Left hindlimb (tissue), 1 donor: Measurements from ENCODE around the gene LASP1.

Experiments
- DNase-seq: peaks from one replicate; pipeline ENCODE4 v3.0.0-alpha.2; 2018

LASP1 gene

DNA sequence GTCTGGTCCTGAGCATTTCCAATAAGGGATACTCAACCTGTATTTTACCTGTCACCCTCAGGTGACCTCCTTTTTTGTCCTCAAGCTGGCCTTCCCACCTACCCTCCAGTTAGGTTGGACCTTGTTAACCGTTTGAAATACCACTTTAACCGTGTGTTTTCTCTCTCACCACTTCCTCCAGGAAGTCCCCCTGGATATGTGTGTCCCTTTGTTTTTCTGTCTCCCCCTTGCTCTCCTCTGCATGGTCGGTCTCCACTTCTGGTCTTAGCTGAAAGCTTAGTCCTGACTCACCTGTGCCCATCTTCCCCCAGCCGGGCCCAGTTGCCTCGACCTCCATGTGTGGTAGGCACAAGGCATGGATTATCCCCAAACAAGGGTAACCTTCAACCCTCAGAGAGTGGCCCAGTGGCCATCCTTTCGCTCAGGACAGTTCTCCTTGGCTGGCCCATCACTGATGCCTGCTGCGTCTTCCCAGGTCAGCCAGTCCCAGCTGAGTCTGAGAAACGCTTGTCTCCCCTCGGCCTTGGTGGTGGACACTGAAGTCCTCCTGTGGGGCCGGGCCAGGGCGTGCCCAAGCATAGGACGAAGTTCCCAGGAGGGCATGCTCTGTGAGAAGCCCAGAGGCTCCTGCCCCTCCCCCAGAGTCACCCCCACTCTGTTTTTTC is 20.0 kb downstream of the LASP1 start:
- no peak for DNase-seq

- no peak for DNase-seq
These were observed 20.5 kb downstream of the LASP1 start for GRCh38 chr17:38890410-38890746.

DNA sequence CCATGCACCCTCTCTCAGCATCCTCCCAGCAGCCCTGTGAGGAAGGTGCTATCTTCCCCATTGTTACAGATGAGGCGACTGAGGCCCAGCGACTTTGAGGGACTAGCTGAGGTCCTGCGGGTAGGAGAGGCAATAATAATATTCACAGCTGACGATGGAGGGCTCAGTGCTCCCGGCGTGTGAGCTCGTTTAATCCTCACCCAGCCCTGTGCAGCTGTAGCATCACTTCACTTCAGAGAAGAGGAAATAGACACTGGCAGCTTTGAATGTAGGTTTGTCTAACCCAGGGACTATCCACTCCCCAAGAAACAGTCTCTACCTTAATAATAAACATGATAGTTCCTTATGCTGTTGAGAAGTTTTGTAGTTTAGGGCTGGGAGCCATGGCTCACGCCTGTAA is 21.6 kb downstream of the LASP1 start:
- no peak for DNase-seq

DNA sequence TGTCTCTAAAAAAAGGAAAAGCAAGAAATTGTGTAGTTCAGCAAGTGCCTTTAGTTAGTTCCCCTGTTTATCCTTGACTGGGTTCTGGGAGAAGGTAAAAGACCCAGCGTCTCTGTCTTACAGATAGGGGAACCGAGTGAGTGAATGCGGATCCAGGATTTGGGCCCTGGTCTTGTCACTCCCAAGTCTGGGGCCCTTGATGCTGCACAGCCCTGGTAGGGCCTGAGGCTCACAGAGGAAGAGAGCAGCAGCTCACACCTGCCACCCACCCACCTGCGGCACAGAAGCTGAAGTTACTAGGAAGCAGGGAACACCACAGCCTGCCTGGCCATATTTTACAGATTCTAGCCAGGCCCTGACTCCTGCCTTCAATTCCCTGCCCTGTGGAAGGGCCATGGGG is 22.2 kb downstream of the LASP1 start:
- DNase-seq = no peak

- no peak for DNase-seq
These were observed 22.8 kb downstream of the LASP1 start for GRCh38 chr17:38892620-38893019.

- no peak for DNase-seq
These were observed 23.3 kb downstream of the LASP1 start for GRCh38 chr17:38893113-38893512.

- DNase-seq = no peak
These were observed 23.7 kb downstream of the LASP1 start for GRCh38 chr17:38893607-38894006.

DNA sequence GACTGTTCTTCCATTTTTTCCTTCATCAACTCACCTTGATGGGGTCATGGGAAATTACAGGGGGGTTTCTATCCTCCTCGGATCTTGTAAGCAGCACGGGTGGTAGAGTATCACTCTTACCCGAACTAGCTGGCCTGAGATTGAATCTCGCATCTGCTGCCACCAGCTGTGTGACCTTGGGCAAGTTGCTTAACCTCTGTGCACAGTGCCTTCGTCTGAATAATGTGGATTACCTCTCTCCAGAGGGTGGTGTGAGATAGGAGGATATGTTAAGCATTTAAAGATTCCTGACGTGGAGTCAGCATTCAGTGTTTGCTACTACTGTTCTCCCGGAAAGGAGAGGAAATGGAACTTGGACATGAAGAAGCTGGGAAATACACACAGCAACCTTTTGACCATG is 24.4 kb downstream of the LASP1 start:
- no peak for DNase-seq

DNA sequence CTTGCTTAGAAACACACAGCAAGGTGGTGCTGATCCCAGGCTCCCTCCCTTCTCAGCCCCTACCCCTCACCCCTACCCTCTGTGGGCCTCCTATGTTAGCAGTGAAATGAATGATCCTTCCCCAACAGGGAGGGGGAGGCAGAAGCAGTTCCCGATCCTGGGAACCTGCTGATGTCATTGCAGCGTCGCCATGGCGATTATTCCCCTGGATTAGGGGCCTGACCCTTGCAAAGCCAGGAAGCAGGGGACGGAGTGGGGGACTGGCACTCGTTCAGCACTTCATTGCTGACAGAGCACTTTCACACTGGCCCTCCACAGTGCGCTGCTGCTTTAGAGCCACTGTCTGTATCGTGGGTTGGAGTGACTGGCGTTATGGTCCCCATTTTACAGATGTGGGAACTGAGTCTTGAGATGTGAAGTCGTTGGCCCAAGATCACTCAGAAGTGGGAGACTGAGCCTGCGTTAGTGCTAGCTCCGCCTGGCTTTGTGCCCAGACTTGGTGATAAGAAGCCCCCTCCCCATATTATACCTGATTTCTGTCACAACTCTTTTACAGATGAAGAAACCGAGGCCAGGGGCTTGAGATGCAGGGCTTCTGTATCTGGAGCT is 26.6 kb downstream of the LASP1 start:
- DNase-seq = no peak

GRCh38 chr17:38897176-38897575 is 27.3 kb downstream of the LASP1 start:
- peak; percentile 71 for DNase-seq

GRCh38 chr17:38897671-38898290 is 27.9 kb downstream of the LASP1 start:
- no peak for DNase-seq

DNA sequence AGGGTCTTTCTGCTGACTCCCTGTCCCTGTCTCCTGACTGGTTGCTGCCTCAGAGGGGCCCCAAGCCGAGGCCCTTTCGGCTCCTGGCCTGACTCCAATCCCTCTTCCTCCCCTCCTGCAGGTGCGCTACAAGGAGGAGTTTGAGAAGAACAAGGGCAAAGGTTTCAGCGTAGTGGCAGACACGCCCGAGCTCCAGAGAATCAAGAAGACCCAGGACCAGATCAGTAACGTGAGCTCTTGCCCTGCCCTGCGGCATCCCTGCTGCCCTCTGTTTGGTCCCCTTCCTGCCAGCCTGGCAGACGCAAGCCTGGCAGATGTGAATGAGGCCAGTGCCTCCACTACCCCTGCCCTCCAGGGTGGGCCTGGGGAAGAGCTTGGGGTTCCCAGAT is 28.4 kb downstream of the LASP1 start:
- DNase-seq = no peak

GRCh38 chr17:38898812-38899348 is 29.0 kb downstream of the LASP1 start:
- no peak for DNase-seq

DNA sequence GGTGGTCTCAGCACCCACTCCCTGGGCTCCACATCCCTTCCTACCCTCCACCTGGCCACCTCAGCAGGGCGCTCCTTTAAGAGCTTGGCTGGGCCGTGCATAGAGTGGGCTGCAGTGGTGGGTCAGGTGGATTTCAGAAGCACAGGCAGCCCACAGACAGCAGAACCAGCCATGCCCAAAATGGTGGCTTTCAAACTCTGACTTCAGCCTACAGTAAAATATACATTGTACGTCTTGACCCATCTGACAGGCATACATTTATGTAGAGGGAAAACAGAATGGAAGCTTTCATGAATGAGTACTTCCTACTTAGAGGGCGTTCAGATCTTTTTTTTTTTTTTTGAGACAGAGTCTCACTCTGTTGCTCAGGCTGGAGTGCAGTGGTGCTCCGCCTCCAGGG is 29.6 kb downstream of the LASP1 start:
- no peak for DNase-seq

DNA sequence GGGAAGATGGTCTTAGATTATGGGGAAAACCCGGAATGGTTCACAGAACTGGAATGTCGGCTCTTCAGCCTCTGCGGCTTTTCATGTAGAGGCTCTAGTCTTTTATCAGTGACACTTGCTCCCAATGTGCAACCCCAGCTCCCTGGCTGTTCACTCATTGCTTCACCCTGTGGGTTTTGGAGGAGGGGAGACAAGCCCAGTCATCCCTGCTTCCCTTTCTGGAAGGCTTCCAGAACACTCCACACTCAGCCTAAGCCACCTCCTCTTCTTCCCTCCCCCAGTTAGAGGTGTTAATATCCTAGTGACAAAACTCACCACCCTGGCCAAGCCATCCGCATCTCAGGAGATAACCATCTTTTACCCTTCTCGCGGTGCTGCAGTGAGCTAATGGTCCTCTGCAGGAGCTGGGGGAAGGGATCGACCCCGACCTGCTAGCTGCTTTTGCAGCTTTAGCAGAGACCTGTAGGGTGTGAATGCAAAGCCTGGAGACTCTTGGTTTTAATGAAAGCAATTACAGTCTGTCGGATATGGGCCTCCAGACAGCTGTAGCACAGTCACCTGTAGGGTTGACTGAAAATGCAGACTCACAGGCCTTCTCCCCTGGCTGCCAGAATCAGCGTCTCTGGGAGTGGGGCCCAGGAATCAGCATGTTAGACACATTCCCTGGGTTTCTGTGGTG is 31.3 kb downstream of the LASP1 start:
- no peak for DNase-seq

DNA sequence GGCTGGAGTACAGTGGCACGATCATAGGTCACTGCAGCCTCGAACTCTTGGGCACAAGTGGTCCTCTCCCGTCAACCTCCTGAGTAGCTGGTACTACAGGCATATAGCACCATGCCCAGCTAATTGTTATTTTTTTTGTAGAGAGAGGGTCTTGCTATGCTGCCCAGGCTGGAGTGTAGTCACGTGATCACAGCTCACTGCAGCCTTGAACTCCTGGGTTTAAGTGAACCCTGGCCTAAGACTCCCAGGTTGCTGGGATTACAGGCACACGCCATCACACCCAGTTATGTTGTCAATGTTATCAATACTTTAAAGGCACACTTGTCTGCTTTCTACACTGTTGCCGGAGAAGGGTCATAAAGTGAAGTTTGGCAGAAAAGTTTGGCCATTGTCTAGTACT is 33.5 kb downstream of the LASP1 start:
- DNase-seq = no peak

GRCh38 chr17:38904892-38905291 is 35.0 kb downstream of the LASP1 start:
- DNase-seq = no peak

GRCh38 chr17:38905375-38905774 is 35.5 kb downstream of the LASP1 start:
- DNase-seq = no peak

GRCh38 chr17:38906460-38907228 is 36.8 kb downstream of the LASP1 start:
- no peak for DNase-seq

- DNase-seq = no peak
These were observed 38.2 kb downstream of the LASP1 start for GRCh38 chr17:38907930-38908675.

DNA sequence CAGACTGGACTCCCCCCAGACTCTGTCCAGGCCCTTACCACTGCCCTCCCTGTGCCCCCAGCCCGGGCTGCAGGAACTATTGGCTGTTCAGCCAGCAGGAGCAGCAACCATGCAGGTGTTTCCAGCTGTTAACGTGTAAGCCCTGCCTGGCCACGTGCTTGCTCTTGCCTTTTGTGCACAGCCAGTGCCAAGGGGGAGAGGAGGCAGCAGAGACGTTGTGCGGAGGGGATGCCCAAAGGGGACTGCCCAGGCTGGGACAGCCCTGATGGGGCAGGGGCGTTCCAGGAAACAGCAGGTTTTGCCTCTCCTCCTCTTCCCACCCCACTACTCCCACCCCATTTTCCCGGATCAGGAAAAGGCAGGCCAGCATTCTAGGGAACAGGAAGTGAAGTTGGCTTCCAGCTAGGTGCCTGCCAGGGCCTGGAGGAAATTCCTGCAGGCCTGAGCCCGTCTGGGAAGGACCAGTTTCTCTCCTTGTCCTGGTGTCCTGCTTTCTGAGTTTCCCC is 38.9 kb downstream of the LASP1 start:
- no peak for DNase-seq

DNA sequence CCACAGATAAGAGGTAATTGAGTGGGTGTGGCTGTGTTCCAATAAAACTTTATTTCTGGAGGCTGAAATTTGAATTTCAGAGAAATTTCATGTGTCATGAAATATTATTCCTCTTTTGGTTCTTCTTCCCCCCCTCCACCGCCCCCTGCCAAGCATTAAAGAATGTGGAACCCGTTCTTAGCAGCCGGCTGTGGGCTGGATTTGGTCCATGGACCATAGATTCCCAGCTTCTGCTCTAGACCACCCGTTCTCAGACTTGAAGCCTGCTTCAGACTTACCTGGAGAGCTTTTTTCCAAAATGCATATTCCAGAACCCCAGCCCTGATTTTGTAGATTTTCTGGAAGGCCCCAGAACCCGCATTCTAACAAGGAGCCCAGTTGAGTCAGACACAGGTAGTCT is 40.5 kb downstream of the LASP1 start:
- no peak for DNase-seq
